Measurements from ENCODE around the gene TNS1.

DNA sequence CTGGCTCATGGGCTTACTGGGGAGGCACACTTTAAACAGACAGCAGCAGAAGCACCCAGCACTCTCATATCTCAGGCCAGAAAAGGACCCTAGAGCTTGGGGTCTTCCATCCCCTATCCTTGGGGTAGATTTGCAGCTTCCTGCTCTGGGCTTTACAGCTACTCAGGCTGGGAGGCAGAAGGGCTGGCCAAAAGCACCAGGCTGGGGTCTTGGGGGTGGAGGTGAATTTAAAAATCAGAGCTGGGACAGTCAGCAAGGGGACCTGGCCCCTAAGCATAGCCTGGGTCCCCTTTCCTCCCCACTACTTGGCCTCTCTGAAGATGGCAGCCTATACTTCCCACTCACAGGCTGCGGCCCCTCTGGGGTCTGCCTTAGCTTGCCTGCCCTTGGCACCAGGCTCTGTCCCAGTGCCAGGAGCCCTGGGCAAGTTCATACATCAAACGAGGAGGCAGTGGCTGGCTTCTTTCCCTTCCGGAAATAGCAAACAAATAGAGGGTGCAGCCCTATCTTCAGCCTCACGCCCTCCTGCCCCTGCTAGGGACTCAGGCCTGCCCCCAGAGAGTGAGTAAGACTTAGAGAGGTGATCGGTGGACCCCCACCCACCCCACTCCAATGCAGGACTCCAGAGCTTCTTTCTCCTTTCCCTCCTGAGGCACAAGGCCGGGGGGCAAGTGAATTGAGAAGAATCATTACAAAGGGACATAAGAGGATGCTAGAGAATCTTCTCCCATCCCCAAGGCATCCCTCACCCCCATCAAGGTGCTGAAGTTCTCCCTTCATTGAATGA is 26.0 kb upstream of the TNS1 start:
- TF ChIP-seq, protein P1, sequence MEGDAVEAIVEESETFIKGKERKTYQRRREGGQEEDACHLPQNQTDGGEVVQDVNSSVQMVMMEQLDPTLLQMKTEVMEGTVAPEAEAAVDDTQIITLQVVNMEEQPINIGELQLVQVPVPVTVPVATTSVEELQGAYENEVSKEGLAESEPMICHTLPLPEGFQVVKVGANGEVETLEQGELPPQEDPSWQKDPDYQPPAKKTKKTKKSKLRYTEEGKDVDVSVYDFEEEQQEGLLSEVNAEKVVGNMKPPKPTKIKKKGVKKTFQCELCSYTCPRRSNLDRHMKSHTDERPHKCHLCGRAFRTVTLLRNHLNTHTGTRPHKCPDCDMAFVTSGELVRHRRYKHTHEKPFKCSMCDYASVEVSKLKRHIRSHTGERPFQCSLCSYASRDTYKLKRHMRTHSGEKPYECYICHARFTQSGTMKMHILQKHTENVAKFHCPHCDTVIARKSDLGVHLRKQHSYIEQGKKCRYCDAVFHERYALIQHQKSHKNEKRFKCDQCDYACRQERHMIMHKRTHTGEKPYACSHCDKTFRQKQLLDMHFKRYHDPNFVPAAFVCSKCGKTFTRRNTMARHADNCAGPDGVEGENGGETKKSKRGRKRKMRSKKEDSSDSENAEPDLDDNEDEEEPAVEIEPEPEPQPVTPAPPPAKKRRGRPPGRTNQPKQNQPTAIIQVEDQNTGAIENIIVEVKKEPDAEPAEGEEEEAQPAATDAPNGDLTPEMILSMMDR (conservative IDR thresholded peaks at IDR 0.05; ENCODE audit: low read length): no peak
- TF ChIP-seq EZH2phosphoT487 (IDR thresholded peaks at IDR 0.05; ENCODE audit: borderline replicate concordance): no peak

Measured in Loucy (cell line).